Measurements from ENCODE around the gene SH3RF3. TPM values are rescaled to one million over a fixed set of nuclear protein-coding genes. Genes with fewer than 3 reads are reported as not detected.

SH3RF3 gene
- total RNA-seq, 3 donors from 2014 or later, result 3.2 to 5.6 (median 4.6) TPM

DNA sequence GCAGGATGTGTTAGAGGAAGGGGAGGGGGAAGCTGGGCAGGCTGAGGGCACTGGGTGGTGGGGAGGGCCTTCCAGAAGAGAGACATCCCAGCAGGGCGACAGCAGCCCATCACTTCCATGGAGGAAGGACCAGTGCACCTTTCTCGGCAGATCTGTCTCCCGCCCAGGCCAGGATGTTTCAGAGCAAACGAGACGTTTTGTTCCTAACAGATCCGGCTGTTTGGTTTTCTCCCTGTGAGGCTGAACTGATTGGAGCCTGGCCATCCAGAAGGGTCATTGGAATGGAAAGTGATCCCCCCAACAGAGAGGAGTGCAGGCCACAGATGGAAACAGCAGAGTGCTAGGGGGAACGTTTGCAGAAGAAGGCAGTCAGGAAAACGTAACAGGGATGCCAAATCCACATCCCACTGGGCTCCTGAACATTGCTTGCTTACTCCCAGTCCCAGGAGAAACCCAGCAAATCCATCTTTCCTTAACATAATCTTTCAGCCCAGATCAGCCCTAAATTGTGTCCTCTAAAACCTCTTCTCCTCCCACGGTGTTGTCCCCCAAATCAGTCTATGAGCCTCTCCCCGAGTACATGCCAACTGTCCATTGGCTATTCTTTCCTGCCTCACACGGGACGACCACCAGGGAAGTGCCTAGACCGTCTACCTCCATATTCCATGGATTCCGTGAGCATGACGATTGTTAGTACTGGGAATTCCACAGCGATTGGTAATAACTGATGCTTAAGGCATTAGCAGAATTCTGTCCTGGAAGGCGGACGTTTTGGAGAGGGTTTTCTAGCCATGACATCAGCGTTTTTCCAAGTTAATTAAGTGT is 357.9 kb downstream of the SH3RF3 start:
- DNase-seq (ENCODE audit: low spot score in 2 of 2), result no peak
- Histone ChIP-seq H3K4me1 (no peaks in the 10 kb centered on the region), H3K27me3 (no peaks in the 10 kb centered on the region), H3K4me3 (no peak overlapping the region), H3K27ac (no peak overlapping the region), H3K36me3 (no peaks in the 10 kb centered on the region), H3K9me3 (no peaks in the 10 kb centered on the region)
- intact Hi-C loops (cut with DNase I; ENCODE audit: low total_unique reads), result no loop called here
- TF ChIP-seq POLR2A (IDR thresholded peaks at IDR 0.05), result no peak
- no peak for TF ChIP-seq CTCF (IDR thresholded peaks at IDR 0.05)
- TF ChIP-seq POLR2AphosphoS5 (IDR thresholded peaks at IDR 0.05), result no peak

GRCh38 chr2:109487536-109487869 is 358.5 kb downstream of the SH3RF3 start:
- DNase-seq (ENCODE audit: low spot score in 2 of 2), result no peak
- TF ChIP-seq CTCF (IDR thresholded peaks at IDR 0.05) (no peak), POLR2AphosphoS5 (IDR thresholded peaks at IDR 0.05) (no peak), POLR2A (IDR thresholded peaks at IDR 0.05) (no peak)
- Histone ChIP-seq H3K4me3 (no peak overlapping the region), H3K27me3 (no peaks in the 10 kb centered on the region), H3K4me1 (no peaks in the 10 kb centered on the region), H3K27ac (no peak overlapping the region), H3K36me3 (no peaks in the 10 kb centered on the region), H3K9me3 (no peaks in the 10 kb centered on the region)
- intact Hi-C loops (cut with DNase I; ENCODE audit: low total_unique reads), result no loop called here

DNA sequence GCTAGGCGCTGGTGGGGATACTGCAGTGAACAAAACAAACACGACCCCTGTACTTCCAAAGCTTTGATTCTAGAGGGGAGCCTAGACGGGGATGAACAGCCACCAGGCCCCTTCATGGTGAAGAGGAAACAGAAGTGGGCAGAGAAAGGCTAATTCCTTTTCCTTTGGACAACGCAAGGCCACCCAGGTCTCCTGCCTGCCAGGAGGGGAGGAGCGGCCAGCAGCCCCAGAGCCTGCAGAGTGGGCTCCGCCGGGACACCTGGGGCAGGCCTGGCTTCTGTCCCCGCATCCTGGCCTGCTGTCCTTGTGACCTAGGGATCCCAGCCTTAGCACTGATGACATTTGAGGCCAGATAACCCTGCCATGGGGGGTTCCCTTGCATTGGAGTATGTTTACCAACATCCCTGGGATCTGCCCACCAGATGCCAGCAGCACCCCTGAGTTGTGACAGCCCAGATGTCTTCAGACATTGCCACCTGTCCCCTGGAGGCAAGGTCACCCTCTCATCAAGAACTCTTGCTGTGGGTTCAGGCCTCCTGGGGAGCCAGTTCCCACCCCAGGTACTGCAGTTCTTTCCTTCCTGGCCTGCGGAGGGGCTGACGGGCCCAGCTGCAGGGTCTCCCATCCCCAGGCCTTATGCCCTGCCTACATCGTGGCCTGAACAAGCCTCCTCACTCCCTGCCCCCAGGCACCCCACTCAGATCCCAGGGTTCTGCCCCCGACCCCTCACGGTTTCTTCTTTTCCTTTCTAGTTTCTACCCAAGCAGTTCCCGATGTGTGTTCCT is 359.1 kb downstream of the SH3RF3 start:
- H3K27ac ChIP-seq, result no peak overlapping the region
- intact Hi-C loops (cut with DNase I; ENCODE audit: low total_unique reads), result no loop called here

DNA sequence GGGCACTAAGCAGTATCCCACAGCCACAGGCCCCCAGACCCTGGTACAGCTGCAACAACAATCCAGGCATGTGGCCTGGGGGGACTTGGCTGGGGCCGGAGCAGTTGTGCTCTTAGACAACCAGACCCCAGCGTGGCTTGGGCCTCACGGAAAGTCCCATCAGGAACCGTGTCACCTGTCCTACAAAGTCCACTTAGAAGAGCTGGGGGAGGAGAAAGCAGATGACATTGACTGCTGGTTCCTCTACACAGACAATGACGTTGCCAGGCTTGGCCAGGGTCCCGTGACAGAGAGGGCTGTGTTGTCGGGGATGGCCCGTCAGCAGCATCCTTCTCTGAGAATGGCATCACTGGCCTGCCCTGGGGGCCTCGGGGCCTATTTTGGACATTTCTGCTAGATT is 360.3 kb downstream of the SH3RF3 start:
- no peak overlapping the region for H3K27ac ChIP-seq
- H3K27me3 ChIP-seq, result no peaks in the 10 kb centered on the region
- no peak for DNase-seq (ENCODE audit: low spot score in 2 of 2)
- intact Hi-C loops (cut with DNase I; ENCODE audit: low total_unique reads), result no loop called here
- H3K36me3 ChIP-seq, result no peaks in the 10 kb centered on the region
- TF ChIP-seq POLR2AphosphoS5 (IDR thresholded peaks at IDR 0.05), result no peak
- TF ChIP-seq CTCF (IDR thresholded peaks at IDR 0.05), result no peak
- TF ChIP-seq POLR2A (IDR thresholded peaks at IDR 0.05), result no peak
- H3K9me3 ChIP-seq, result no peaks in the 10 kb centered on the region
- H3K4me3 ChIP-seq, result no peak overlapping the region
- H3K4me1 ChIP-seq, result no peaks in the 10 kb centered on the region

More for the DNA sequence above, 359.1 kb downstream of the SH3RF3 start:
- no peaks in the 10 kb centered on the region for H3K27me3 ChIP-seq
- no peak for DNase-seq (ENCODE audit: low spot score in 2 of 2)
- H3K4me1 ChIP-seq, result no peaks in the 10 kb centered on the region
- no peaks in the 10 kb centered on the region for H3K36me3 ChIP-seq
- H3K9me3 ChIP-seq, result no peaks in the 10 kb centered on the region
- TF ChIP-seq POLR2AphosphoS5 (IDR thresholded peaks at IDR 0.05) (no peak), POLR2A (IDR thresholded peaks at IDR 0.05) (no peak), CTCF (IDR thresholded peaks at IDR 0.05) (no peak)
- H3K4me3 ChIP-seq, result no peak overlapping the region

Measured in breast epithelium (tissue), 4 donors.